Activated effector memory CD4-positive, alpha-beta T cell treated with anti-CD3 and anti-CD28 coated beads, Interleukin-2, amount 50 U/mL, for 16 hours (primary cell): Measurements from ENCODE around the gene ACTG1.

ENCODE experiments used
- DNase-seq: peaks from one replicate; pipeline ENCODE4 v3.0.0-alpha.2; 2020

The ACTG1 gene

GRCh38 chr17:81544281-81544974 lies 31.8 kb upstream of the ACTG1 start:
- no peak for DNase-seq

- DNase-seq = no peak
Observed at GRCh38 chr17:81543756-81544155, 31.2 kb upstream of the ACTG1 start.

- DNase-seq = no peak
Observed at GRCh38 chr17:81543339-81543675, 30.7 kb upstream of the ACTG1 start.

- DNase-seq = no peak
Observed at GRCh38 chr17:81542431-81543338, 30.1 kb upstream of the ACTG1 start.

- no peak for DNase-seq
Observed at GRCh38 chr17:81541123-81541522, 28.5 kb upstream of the ACTG1 start.

- no peak for DNase-seq
Observed at GRCh38 chr17:81540676-81541027, 28.1 kb upstream of the ACTG1 start.

GRCh38 chr17:81539961-81540675 lies 27.5 kb upstream of the ACTG1 start:
- no peak for DNase-seq

- DNase-seq = no peak
Observed at GRCh38 chr17:81539571-81539900, 26.9 kb upstream of the ACTG1 start.

GRCh38 chr17:81538651-81539570 lies 26.3 kb upstream of the ACTG1 start:
- no peak for DNase-seq

- no peak for DNase-seq
Observed at GRCh38 chr17:81537856-81538555, 25.4 kb upstream of the ACTG1 start.

- peak; percentile 78 for DNase-seq
Observed at GRCh38 chr17:81537343-81537855, 24.8 kb upstream of the ACTG1 start.

- DNase-seq = no peak
Observed at GRCh38 chr17:81536299-81537290, 24.0 kb upstream of the ACTG1 start.

GRCh38 chr17:81535480-81536298 lies 23.1 kb upstream of the ACTG1 start:
- DNase-seq = no peak

- DNase-seq = no peak
Observed at GRCh38 chr17:81535007-81535328, 22.4 kb upstream of the ACTG1 start.

- DNase-seq = no peak
Observed at GRCh38 chr17:81534157-81535006, 21.8 kb upstream of the ACTG1 start.

GRCh38 chr17:81533339-81534141 lies 20.9 kb upstream of the ACTG1 start:
- DNase-seq = no peak

GRCh38 chr17:81532490-81533287 lies 20.1 kb upstream of the ACTG1 start:
- no peak for DNase-seq
